Stimulated activated CD8-positive, alpha-beta memory T cell treated with anti-CD3 and anti-CD28 coated beads, Interleukin-7, amount 100 ng/mL, for 4 hours (primary cell): ENCODE results near the gene LDLRAD1.
"Not testable (repeated sequence)": the region's sequence is repeated elsewhere in the genome, so short reads cannot be mapped to it uniquely, and the experiment has no call there.

Experiments used
- DNase-seq, 2 donors: peaks; one replicate each; pipeline ENCODE4 v3.0.0-alpha.2; 2020; ENCODE audit warnings: low read depth in 2 of 2

The LDLRAD1 gene

DNA sequence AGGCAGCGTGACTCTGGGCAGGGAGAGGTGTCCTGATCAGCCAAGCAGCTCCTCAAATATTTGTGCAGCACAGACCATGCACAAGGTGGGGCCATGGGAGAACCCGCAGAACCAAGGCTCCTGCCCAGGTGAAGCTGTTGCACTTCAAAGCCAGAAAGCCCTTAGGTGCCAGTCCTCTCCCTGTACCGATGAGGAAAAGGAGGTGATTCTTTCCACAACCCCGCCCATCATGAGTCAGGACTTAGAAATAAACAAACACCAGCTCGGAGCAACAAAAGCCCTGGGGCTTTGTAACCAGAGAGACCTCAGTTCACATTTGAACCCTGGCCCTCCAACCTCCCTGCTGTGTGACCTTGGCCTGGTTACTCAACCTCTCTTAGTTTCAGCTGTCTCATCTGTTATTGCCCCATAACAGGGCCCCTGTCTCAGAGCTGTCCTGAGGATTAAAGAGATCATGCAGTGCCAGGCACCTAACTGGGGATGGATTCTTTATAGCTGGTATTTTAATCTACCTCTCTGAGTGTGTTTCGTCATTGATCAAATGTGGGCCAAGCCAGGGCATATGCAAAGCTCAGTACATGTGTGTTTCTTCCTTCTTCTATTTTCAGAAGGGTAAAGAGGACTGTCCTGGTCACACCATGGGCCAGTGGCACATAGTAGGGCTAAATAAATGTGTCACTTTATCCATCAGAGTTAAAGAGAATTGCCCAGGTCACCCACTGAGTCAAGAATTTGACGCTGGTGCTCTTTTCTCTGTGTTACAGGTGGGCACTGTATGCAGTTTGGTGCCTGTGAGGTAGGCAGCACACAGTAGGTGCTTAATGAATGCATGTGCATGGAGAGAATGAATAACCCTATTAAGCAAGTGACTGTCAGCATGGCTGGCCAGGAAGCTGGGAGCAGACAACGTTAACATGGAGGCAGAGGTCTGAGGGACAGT lies 1.4 kb downstream of the LDLRAD1 start:
- no peak for DNase-seq

DNA sequence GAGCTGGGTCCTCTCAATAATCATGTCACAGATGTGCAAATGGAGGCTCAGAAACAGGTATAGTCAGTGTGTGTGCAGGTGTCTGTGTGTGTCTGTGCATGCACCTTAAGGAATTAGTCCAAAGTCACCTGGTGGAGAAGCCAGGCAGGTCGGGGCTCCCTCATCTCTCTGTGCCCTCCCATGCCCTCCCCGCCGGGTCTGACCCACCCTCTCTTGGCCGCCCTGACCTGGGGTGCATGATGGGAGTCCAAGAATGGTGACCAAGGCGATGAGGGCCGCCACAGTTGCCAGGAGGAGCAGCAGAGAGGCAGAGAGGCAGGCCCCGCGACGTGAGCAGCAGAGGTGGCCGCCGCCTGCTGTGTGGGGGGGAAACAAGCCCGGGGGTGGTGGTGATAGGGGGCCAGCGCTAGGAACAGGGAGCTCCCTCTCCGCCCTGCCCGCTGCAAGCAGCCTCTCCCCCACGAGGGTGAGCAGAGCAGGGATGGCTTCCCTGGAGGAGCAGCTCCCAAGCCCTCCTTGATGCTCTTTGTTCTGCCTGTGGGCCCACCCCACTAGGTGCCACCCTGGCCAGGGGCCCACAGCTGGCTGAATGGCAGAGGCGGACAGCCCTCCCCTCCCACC lies 3.9 kb downstream of the LDLRAD1 start:
- no peak for DNase-seq

DNA sequence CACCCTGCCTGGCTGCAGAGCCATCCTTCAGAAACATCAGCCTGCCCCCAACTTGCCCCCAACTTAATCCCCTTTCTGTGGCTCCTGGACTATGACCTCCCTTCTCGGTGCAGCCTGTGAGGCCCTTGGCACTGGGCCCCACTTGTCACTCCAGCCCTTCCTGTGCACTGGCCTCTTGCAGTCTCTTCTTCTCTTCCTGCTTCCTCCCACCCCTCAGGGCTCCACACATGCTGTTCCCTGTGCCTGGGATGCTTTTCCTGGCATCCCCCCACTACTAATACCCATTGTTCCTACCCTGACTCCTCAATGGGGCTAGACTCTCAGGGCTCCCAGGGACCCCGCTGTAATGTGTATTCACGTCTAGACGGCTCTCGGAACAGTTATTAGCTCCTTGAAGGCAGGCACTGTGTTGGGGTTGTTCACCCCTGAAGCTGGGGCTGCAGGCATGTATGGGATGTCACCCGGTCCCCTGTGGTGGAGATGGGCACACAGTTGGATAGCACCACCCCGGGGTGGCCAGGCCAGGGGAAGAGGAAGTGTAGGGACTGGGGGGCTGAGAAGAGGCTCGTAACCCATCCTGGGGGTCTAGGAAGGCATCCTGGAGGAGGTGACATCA lies 4.5 kb downstream of the LDLRAD1 start:
- no peak for DNase-seq

DNA sequence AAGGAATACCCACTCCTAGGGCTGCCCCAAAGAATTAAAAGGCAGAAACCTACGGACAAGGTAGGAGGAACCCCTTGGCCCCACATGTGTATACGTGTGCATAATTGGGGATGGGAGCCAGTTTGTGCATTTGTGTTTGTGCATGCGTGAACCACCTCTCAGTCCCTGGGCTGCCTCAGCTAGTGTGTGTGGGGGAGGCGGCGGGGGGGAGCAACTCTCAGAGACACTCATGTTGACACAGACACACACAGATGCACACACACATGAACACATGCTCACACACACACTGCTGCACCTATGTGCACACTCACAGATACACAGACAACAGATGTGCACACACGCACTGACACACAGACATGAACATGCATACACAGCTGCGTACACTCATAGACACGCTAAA lies 5.1 kb downstream of the LDLRAD1 start:
- DNase-seq, result no peak

DNA sequence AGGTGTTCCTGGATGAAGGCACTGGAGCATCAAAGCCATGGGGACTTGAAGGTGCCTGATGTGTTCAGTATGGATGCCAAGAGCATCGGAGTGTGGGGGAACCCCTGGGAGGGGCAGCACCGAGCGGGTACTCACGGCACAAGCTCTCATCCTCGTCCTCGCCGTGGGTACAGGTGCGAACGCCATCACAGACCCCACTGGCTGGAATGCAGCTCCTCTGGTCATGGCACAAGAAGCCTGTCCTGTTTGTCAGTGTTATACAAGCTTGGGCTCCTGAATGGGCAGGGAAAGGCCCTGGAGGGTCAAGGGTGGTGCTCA lies 6.0 kb downstream of the LDLRAD1 start:
- no peak for DNase-seq

DNA sequence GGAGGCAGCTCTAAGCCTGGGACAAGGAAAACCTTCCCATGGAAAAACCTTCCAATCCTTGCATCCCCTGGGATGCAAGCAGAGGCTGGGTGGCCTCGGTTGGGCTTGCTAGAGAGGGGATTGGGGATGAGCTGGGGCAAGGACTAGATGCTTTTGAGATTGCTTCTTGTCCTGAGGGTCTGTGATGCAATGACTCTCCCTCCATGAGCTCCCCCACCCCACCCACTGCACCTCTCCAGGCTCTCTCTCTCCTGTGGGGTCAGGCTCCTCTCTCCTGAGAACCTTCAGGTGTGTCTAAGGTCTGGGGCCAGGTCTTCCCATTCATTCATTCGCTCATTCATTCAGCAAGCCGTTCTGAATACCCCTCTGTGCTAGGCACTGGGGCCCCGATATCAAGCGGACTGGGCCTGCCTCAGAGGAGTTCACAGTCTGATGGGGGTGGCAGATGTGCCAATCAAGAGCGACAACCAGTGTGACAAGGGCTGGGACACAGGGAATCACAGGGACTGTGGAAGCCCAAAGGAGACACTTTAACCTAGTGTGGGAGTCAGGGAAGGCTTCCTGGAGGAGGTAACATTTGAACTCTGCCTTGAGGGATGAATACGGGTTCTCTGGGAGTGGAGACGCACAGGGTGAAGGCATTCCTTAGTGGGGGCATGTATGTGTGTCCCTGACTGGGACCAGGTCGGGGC lies 6.5 kb downstream of the LDLRAD1 start:
- no peak for DNase-seq

DNA sequence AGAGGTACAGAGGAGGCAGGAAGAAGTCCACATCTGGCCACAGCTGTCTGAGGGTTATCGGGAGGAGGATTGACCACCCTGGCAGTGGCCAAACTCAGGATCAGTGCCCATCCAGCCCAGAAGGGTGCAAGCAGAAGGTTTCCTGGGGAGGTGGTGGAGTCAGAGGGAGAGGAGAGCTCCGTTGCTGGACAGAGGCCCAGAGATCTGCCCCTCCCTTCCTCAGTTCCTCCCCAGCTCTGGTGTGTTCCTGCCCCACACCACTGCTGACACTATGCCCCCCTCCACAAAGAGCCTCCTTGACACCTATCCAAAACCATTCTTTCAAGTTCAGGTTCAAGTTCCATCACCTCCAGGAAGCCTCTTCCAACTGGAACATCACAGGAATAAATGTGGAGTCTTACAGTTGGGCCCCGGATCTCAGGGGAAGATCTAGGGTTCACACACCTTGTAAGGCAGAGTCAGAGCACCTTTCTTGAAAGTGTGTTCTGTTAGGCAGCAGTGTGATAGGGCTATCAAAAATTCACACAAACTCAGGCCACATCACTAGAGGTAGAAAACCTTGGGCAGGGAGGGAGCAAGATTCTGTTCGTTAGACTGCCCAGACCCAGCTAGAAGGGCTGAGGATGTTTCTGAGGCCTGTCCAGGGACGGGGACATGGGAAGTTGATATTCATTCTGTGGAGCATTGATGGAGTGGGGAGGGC lies 7.4 kb downstream of the LDLRAD1 start:
- DNase-seq, result no peak

DNA sequence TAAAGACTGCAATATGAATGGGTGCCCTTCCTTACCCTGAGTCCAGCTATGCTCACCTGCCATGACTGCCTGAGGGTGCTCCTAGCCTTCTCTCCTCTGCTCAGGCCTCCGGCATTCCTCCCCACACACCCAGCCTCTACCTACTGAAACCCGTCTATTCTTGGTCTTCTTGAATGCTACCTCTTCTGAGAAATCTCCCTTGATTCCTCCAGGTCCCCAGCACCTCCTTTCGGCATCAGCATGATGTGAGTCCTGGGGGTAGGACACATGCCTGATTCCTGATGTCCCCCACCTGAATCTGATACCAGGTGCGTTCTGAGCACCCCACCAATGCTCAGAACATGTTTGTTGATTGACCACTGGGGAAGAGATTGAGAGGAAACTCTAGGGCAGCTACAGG lies 8.6 kb downstream of the LDLRAD1 start:
- no peak for DNase-seq

DNA sequence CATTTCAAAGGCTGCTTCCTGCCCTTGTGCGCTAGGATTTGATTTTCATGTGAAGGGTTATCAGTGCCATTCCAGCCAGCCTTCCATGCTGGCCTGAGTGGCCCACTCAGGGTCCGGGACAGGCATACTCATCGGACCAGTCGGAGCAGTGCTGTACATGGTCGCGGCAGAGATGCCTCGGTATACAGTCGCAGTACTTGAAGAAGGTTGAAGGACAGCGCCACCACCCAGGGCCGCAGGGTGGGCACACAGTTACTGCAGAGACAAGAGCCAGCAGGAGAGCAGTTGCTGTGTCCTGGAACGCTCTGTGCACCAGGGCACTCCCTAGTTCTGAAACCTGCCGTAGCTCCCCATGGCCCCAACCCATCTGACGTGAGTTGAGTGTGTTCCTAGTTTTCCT lies 9.1 kb downstream of the LDLRAD1 start:
- no peak for DNase-seq

DNA sequence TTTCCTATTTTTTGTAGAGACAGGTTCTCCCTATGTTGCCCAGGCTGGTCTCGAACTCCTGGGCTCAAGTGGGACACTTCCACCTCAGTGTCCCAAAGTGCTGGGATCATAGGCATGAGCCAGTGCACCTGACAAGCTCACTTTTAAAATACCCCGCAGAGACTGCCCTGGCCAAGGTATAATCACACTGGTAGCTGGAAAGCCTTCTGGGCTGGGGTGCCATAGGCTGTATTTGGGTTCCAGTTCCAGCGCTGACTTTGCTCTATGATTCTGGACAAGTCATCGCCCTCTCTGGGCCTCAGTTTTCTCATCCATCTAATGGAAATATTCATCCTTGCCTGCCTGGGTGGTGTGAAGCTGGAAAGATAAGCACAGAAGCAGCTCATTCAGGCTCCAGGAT lies 10.4 kb downstream of the LDLRAD1 start:
- DNase-seq, result no peak

DNA sequence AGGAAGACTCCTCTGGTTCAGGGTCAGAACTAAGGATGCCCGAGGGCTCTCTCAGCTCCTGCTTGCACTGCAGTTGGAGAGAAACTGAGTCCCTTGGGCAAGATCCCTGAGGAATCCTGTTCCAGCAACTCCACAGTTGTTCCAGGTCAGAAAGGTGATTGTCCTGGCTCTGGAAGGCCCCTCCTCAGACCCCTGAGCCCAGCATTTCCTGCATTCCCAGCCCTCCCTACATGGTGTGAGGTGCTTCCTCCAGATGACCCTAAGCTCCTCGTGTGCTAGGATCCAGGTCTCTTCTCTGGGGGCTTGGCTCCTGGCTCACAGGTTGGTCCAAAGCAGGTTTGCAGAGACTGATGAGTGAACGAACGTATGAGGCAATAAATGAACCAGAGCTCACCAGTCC lies 11.5 kb downstream of the LDLRAD1 start:
- no peak for DNase-seq

DNA sequence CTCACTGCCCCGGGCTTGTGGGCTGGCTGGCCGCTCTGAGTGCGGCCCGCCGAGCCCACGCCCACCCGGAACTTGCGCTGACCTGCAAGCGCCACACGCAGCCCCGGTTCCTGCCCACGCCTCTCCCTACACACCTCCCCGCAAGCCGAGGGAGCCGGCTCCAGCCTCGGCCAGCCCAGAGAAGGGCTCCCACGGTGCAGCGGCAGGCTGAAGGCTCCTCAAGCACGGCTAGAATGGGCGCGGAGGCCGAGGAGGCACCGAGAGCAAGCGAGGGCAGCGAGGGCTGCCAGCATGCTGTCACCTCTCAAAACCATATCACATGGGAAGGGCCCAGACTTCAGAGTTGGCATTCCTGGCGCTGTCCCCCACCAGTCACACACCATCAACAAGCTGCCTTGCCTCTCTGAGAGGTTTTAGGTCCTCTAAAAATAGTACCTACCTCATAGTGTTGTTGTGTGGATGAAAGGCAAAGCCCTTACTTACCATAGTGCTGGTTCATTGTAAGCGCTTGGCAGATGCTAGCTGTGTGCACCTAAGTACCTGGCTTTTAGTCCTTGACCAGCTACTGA lies 13.4 kb downstream of the LDLRAD1 start:
- DNase-seq, result no peak

DNA sequence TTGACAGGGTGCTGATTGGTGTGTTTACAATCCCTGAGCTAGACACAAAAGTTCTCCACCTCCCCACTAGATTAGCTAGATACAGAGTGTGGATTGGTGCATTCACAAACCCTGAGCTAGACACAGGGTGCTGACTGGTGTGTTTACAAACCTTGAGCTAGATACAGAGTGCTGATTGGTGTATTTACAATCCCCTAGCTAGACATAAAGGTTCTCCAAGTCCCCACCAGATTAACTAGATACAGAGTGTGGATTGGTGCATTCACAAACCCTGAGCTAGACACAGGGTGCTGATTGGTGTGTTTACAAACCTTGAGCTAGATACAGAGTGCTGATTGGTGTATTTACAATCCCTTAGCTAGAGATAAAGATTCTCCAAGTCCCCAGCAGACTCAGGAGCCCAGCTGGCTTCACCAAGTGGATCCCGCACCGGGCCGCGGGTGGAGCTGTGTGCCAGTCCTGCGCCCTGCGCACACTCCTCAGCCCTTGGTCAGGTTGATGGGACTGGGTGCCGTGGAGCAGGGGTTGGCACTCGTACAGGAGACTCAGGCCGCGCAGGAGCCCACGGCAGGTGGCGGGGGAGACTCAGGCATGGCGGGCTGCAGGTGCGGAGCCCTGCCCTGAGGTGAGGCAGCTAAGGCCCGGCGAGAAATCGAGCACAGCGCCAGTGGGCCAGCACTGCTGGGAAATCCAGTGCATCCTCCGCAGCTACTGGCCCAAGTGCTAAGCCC lies 14.1 kb downstream of the LDLRAD1 start:
- DNase-seq, result not testable (repeated sequence)

DNA sequence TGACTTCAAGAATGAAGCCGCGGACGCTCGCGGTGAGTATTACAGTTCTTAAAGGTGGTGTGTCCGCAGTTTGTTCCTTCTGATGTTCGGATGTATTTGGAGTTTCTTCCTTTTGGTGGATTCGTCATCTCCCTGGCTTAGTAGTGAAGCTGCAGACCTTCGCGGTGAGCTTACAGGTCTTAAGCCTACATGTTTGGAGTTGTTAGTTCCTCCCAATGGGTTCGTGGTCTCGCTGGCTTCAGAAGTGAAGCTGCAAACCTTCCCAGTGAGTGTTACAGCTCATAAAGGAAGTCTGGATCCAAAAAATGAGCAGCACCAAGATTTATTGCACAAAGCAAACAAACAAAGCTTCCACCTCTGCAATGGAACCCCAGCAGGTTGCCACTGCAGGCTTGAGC lies 14.7 kb downstream of the LDLRAD1 start:
- no peak for DNase-seq

DNA sequence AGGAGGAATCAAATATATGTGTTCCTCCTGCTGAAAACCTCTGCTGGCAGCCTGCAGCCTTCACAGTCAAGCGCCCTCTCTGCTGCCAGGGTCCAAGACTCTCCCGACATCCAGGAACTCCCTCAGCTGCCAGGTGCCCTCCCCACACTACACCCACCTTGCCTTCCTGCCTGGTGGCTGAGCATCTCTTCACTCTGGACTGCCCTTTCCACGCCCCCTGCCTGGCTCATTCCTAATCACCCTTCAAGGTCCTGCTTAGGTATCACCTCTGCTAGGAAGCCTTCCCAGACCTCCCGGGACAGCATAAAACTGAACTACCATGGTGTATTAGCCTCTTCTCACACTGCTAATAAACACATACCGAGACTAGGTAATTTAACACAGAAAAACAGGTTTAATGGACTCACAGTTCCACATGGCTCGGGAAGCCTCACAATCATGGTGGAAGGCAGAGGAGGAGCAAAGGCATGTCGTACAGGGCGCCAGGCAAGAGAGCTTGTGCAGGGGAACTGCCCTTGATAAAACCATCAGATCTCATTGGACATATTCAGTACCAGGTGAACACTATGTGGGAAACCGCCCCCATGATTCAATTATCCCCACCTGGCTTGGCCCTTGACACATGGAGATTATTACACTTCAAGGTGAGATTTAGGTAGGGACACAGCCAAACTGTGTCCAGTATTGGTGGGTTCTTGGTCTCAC lies 15.3 kb downstream of the LDLRAD1 start:
- DNase-seq, result no peak

DNA sequence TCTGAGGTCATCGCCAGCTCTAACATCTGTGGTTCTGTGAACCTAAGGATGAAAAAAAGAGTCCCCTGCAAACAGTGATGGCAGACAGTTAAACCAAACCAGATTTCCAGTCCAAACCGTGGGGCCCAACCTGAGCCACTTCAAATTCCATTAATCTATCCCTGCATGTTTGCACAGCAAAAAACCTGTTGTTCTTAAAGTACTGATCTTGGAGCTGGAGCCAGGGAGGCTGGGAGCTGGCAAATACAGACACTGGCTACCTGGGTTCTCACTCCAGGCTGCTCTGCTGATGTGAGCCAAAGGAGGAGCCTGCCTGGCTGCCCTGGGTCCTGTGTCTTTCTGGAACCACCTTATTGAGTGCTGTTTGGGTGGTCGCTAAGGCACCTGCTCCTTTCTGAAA lies 16.4 kb downstream of the LDLRAD1 start:
- no peak for DNase-seq

DNA sequence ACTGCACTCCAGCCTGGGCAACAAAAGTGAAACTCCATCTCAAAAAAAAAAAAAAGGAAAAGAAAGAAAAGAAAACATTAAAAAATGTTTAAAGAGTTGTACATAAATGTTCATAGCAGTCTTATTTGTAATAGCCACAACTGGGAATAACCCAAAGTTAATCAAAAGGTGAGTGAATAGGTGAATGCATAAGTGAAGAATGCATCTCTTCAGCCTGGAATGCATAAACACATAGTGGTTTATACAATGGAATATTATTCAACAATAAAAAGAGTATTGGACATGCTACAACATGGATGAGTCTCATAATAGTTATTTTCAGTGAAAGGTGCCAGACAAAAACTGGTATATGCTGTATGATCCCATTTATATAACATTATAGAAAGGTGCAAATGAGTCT lies 18.1 kb downstream of the LDLRAD1 start:
- DNase-seq, result no peak

DNA sequence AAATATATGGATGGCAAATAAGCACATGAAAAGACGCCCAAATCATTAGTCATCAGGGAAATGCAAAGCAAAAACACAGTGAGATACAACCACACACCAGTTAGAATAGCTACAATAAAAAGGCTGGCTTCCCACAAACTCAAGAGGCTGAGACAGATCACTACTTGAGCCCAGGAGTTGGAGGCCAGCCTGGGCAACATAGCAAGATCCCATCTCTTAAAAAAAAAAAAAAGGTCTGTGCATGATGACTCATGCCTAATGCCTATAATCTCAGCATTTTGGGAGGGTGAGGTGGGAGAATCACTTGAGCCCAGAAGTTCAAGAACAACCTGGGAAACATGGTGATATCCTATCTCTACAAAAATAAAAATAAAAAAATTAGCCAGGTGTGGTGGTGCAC lies 19.8 kb downstream of the LDLRAD1 start:
- DNase-seq, result no peak

DNA sequence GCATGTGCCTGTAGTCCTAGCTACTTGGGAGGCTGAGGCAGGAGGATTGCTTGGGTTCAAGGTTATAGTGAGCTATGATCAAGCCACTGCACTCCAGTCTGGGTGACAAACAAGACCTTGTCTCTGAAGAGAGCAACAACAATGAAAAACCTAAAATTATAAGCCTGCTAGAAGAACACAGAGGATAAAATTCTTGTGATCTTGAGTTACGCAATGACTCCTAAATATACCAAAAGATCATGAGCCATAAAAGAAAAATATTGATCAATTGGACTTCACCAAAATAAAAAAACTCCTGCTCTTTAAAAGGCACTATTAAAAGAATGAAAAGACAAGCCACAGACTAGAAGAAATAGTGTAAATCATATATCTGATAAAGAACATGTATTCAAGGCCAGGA lies 22.3 kb downstream of the LDLRAD1 start:
- no peak for DNase-seq

DNA sequence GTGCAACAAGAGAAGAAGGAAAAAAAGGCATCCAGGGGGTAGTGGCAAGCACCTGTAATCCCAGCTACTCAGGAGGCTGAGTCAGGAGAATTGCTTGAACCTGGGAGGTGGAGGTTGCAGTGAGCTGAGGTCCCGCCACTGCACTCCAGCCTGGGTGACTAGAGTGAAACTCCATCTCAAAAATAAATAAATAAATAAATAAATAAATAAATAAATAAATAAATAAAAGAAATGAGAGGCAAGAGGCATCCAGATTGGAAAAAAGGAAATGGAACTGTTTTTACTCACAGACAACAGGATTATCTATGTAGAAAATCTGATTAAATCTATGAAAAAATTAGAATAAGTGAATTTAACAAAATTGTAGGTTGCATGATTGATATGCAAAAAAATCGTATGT lies 23.5 kb downstream of the LDLRAD1 start:
- DNase-seq, result not testable (repeated sequence)
